ENCODE measurements around the gene LCP1.

DNA sequence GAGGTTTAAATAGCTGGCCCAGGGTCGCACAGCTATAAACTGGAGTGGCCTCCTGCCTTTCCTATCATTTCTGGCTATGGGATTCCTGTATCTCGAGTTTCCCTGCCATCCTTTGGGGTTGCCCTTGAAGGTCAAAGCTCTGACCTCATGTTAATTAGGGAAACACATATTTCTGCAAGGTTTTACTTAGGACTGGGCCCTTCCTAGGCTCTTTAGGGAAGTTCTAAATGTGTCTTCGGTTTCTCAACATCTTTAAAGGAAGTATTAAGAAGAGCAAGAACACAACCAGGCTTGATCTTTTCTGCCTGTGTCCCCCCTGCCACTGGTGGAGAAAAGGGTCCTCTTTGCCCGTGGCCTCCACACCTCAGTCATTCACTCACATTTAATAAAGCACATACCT lies 10.8 kb downstream of the LCP1 start:
- TF ChIP-seq POLR2A (IDR thresholded peaks at IDR 0.05) = no peak
- TF ChIP-seq, protein P1, sequence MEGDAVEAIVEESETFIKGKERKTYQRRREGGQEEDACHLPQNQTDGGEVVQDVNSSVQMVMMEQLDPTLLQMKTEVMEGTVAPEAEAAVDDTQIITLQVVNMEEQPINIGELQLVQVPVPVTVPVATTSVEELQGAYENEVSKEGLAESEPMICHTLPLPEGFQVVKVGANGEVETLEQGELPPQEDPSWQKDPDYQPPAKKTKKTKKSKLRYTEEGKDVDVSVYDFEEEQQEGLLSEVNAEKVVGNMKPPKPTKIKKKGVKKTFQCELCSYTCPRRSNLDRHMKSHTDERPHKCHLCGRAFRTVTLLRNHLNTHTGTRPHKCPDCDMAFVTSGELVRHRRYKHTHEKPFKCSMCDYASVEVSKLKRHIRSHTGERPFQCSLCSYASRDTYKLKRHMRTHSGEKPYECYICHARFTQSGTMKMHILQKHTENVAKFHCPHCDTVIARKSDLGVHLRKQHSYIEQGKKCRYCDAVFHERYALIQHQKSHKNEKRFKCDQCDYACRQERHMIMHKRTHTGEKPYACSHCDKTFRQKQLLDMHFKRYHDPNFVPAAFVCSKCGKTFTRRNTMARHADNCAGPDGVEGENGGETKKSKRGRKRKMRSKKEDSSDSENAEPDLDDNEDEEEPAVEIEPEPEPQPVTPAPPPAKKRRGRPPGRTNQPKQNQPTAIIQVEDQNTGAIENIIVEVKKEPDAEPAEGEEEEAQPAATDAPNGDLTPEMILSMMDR (IDR thresholded peaks at IDR 0.05) = no peak

Measured in prostate gland (tissue), 2 donors.